ENCODE results near the gene DRAP1.

Gene DRAP1

DNA sequence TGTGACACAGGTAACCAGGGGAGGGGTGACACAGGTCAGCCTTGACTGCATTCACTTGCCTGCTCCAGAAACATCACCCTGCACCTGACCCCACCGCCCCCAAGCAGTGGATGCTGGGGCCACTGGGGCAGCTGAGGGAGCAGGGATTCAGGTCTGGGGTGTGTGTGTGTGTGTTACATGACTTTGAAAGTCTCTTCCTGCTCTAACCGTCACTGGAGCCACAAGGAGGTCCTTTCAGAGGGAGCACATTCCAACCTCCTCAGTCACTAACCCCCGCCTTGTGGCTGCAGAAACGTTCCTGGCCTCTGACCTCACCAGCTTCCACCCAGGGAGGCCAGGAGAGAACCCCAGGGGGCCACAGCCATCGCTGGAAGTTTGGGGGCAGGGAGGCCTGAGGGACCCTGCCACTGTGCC lies 16.2 kb upstream of the DRAP1 start:
- in situ Hi-C loops (cut with HindIII; ENCODE audit: low sequenced_read_pairs) = no loop called here

GRCh38 chr11:65903715-65904114 lies 15.5 kb upstream of the DRAP1 start:
- in situ Hi-C loops (cut with HindIII; ENCODE audit: low sequenced_read_pairs) = no loop called here

DNA sequence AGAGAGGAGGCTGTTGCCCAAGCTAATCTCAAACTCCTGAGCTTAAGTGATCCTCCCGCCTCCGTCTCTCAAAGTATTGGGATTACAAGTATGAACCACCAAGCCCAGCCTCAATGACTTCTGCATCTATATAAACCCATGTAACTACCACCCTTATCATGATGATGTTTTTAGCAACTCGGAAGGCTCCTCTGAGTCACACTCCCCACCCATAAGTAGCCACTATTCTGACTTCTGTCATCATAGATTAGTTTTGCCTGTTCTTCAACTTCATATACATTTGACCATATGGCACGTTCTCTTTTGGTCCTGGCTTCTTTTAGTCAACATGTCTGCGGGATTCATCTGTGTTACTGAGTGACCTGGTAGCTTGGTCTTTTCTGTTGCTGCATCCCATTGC lies 12.6 kb upstream of the DRAP1 start:
- in situ Hi-C loops (cut with HindIII; ENCODE audit: low sequenced_read_pairs) = no loop called here

DNA sequence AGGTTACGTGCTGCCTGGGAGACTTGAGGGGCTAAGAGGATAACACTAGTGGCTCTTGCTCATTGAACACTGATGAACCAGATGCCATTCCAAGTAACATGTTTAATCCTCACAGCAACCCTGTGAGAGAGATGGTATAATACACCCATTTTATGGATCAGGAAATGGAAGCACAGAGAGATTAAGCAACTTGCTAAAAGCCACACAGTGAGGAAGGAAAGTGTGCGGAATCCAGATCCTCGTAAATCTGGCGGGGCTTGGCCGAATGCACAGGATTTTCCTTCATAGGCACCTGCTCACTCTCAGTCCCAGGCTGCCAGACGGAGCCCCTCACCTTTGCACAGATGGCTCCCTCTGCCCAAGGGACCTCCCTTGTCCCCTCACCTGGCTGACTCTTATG lies 11.3 kb upstream of the DRAP1 start:
- in situ Hi-C loops (cut with HindIII; ENCODE audit: low sequenced_read_pairs) = no loop called here

- in situ Hi-C loops (cut with HindIII; ENCODE audit: low sequenced_read_pairs) = no loop called here
Observed at GRCh38 chr11:65911682-65912568, 7.3 kb upstream of the DRAP1 start.

- in situ Hi-C loops (cut with HindIII; ENCODE audit: low sequenced_read_pairs) = no loop called here
Observed at GRCh38 chr11:65912845-65913244, 6.4 kb upstream of the DRAP1 start.

GRCh38 chr11:65915101-65915820 lies 4.0 kb upstream of the DRAP1 start:
- in situ Hi-C loops (cut with HindIII; ENCODE audit: low sequenced_read_pairs) = no loop called here

GRCh38 chr11:65915821-65916251 lies 3.4 kb upstream of the DRAP1 start:
- in situ Hi-C loops (cut with HindIII; ENCODE audit: low sequenced_read_pairs) = no loop called here

GRCh38 chr11:65916391-65916790 lies 2.8 kb upstream of the DRAP1 start:
- in situ Hi-C loops (cut with HindIII; ENCODE audit: low sequenced_read_pairs) = no loop called here

- in situ Hi-C loops (cut with HindIII; ENCODE audit: low sequenced_read_pairs) = no loop called here
Observed at GRCh38 chr11:65917077-65917433, 2.2 kb upstream of the DRAP1 start.

- in situ Hi-C loops (cut with HindIII; ENCODE audit: low sequenced_read_pairs) = no loop called here
Observed at GRCh38 chr11:65917434-65918210, 1.6 kb upstream of the DRAP1 start.

- in situ Hi-C loops (cut with HindIII; ENCODE audit: low sequenced_read_pairs) = no loop called here
Observed at GRCh38 chr11:65918211-65919140, 750 bp upstream of the DRAP1 start, which contains the start of gene C11orf68. C11orf68 (minus strand) TSS chr11:65919062; CDS start chr11:65919031, 31 bp downstream.

DNA sequence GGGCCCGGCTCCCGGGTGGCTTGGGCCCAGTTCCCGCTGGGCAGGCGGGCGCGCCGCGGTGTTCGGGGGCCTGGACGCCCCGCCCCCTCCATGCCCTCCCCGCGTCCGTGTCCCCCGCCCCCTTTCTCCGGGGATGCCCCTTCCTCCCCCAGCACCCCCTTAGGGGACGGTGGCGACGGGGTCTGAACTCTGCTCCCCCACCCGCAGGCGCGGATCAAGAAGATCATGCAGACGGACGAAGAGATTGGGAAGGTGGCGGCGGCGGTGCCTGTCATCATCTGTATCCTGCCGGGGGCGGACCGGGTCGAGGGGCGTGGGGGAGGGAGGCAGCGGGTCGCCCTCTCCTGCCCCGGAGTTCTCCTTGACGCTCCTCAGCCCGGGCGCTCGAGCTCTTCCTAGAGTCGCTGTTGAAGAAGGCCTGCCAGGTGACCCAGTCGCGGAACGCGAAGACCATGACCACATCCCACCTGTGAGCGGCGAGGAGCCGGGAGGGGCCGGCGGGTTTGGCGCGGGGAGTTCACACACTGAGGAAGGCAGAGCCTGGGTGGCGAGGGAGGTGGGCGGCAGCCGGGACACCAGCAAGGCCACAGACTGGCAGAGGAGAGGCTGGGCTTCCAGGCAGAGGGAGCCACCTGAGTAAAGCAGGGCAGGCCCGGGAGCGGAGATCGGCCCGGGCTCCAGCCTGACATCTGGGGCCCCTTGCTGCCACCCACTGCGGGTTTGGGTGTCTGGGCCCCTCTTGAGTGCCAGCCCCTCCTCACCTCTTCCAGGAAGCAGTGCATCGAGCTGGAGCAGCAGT lies 546 bp downstream of the DRAP1 start:
- in situ Hi-C loops (cut with HindIII; ENCODE audit: low sequenced_read_pairs) = no loop called here

GRCh38 chr11:65920372-65920802 lies 1.2 kb downstream of the DRAP1 start:
- in situ Hi-C loops (cut with HindIII; ENCODE audit: low sequenced_read_pairs) = no loop called here

GRCh38 chr11:65921033-65921555 lies 1.9 kb downstream of the DRAP1 start:
- in situ Hi-C loops (cut with HindIII; ENCODE audit: low sequenced_read_pairs) = no loop called here

DNA sequence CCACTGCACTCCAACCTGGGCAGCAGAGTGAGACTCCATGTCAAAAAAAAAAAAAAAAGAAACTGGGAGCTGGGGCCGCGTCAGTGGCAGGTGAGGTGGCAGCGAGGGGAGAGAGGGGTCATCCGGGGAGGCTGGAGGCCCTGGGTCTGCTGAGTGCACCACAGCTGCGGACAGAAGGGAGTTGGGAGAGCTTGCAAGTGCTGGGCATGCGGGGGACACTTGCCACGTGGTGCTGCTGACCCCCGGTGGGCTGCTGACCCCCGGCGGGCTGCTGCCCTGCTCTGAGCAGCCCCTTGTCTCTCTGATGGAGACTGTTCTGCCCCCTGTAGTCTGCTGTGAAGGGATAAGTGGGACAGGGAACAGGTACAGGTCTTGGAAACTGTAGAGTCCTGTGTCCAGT lies 2.6 kb downstream of the DRAP1 start:
- in situ Hi-C loops (cut with HindIII; ENCODE audit: low sequenced_read_pairs) = no loop called here

- in situ Hi-C loops (cut with HindIII; ENCODE audit: low sequenced_read_pairs) = no loop called here
Observed at GRCh38 chr11:65922565-65922964, 3.3 kb downstream of the DRAP1 start.

- in situ Hi-C loops (cut with HindIII; ENCODE audit: low sequenced_read_pairs) = no loop called here
Observed at GRCh38 chr11:65925397-65925796, 6.2 kb downstream of the DRAP1 start.

DNA sequence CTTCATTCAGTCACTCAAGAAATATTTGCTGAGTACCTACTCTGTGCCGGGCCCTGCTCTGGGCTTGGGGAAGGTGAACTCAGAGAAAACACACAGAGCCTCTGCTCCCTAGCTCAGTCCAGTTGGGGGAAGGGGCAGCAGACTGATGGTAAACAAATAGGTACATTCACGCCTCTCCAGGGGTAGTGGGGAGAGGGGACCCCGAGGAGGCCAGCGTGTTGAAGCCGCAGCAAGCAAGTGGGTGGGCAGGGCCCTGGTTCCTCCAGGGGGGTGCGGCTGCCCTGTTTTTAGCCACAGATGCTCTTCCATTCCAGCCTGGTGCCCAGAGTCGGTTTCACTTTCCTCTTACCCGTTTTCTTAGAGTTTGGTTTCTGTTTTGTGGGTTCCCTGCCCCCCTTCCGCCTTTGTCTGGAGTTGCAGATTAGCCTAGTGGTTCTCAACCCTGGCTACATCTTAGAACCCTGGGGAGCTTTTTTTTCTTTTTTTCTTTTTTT lies 8.7 kb downstream of the DRAP1 start:
- in situ Hi-C loops (cut with HindIII; ENCODE audit: low sequenced_read_pairs) = no loop called here
